ENCODE data around the gene KCNK4. TPM values are rescaled to one million over a fixed set of nuclear protein-coding genes. Genes with fewer than 3 reads are reported as not detected.
A peak's percentile ranks its signal among the peaks of the same experiment; 100 is the strongest.

Gene KCNK4
- total RNA-seq, 1 donor from 2014 or later: not detected

GRCh38 chr11:64334764-64335735 lies 43.9 kb downstream of the KCNK4 start:
- DNase-seq (ENCODE audit: low spot score): peak; percentile 51
- no peak overlapping the region for H3K27ac Mint-ChIP-seq
- peaks cover 10% of the 10 kb centered on the region for H3K4me1 Mint-ChIP-seq
- Histone ChIP-seq H3K79me2 (ENCODE audit: low read depth) (no peaks in the 10 kb centered on the region), H3F3A (ENCODE audit: low read depth) (no peaks in the 10 kb centered on the region), H3K4me1 (no peaks in the 10 kb centered on the region), H3K36me3 (no peaks in the 10 kb centered on the region), H3K27ac (no peak overlapping the region), H2AFZ (replicated peaks) (no peak overlapping the region), H3K9ac (no peak overlapping the region), H4K20me1 (ENCODE audit: low read depth) (no peaks in the 10 kb centered on the region), H3K4me2 (no peak overlapping the region), H3K9me3 (ENCODE audit: low read depth) (no peaks in the 10 kb centered on the region), H3K27me3 (peaks cover 11% of the 10 kb centered on the region), H3K4me3 (no peak overlapping the region)
- H3K27me3 Mint-ChIP-seq (ENCODE audit: insufficient read depth, low read depth): peaks cover 21% of the 10 kb centered on the region
- H3K36me3 Mint-ChIP-seq: no peaks in the 10 kb centered on the region
- no peaks in the 10 kb centered on the region for H3K9me3 Mint-ChIP-seq
- TF ChIP-seq EZH2 (IDR thresholded peaks at IDR 0.05): no peak
- no peak for TF ChIP-seq EZH2phosphoT487 (IDR thresholded peaks at IDR 0.05)
- TF ChIP-seq CTCF (IDR thresholded peaks at IDR 0.05): no peak
- H3K4me3 Mint-ChIP-seq: no peak overlapping the region

- peaks cover 17% of the 10 kb centered on the region for H3F3A ChIP-seq (ENCODE audit: low read depth)
- no peak overlapping the region for H3K4me2 ChIP-seq
- H3K27ac Mint-ChIP-seq: peak overlapping the region; percentile 10
- no peaks in the 10 kb centered on the region for H3K36me3 ChIP-seq
- H3K79me2 ChIP-seq (ENCODE audit: low read depth): no peaks in the 10 kb centered on the region
- H3K27ac ChIP-seq: no peak overlapping the region
- peaks cover 17% of the 10 kb centered on the region for H3K4me1 Mint-ChIP-seq
- no peaks in the 10 kb centered on the region for H3K36me3 Mint-ChIP-seq
- no peaks in the 10 kb centered on the region for H4K20me1 ChIP-seq (ENCODE audit: low read depth)
- no peak for DNase-seq (ENCODE audit: low spot score)
- H3K9me3 ChIP-seq (ENCODE audit: low read depth): no peaks in the 10 kb centered on the region
- H3K27me3 ChIP-seq: peaks cover 31% of the 10 kb centered on the region
- peak overlapping the region; percentile 41 for H3K4me3 Mint-ChIP-seq
- no peak overlapping the region for H3K4me3 ChIP-seq
- TF ChIP-seq EZH2phosphoT487 (IDR thresholded peaks at IDR 0.05) (no peak), EZH2 (IDR thresholded peaks at IDR 0.05) (no peak), CTCF (IDR thresholded peaks at IDR 0.05) (no peak)
- H3K4me1 ChIP-seq: peaks cover 12% of the 10 kb centered on the region
- H2AFZ ChIP-seq (replicated peaks): no peak overlapping the region
- peaks cover 30% of the 10 kb centered on the region for H3K27me3 Mint-ChIP-seq (ENCODE audit: insufficient read depth, low read depth)
- H3K9me3 Mint-ChIP-seq: no peaks in the 10 kb centered on the region
- no peak overlapping the region for H3K9ac ChIP-seq
Observed at GRCh38 chr11:64337538-64338249, 46.6 kb downstream of the KCNK4 start.

- Histone ChIP-seq H3K4me1 (peaks cover 17% of the 10 kb centered on the region), H2AFZ (replicated peaks) (no peak overlapping the region), H4K20me1 (ENCODE audit: low read depth) (no peaks in the 10 kb centered on the region), H3K36me3 (no peaks in the 10 kb centered on the region), H3K9ac (no peak overlapping the region), H3K27ac (no peak overlapping the region), H3K4me2 (no peak overlapping the region), H3K9me3 (ENCODE audit: low read depth) (no peaks in the 10 kb centered on the region), H3K79me2 (ENCODE audit: low read depth) (no peaks in the 10 kb centered on the region), H3K27me3 (peaks cover 31% of the 10 kb centered on the region), H3F3A (ENCODE audit: low read depth) (peaks cover 17% of the 10 kb centered on the region), H3K4me3 (no peak overlapping the region)
- H3K4me3 Mint-ChIP-seq: no peak overlapping the region
- no peak overlapping the region for H3K27ac Mint-ChIP-seq
- no peak for DNase-seq (ENCODE audit: low spot score)
- TF ChIP-seq CTCF (IDR thresholded peaks at IDR 0.05): no peak
- TF ChIP-seq EZH2phosphoT487 (IDR thresholded peaks at IDR 0.05): no peak
- TF ChIP-seq EZH2 (IDR thresholded peaks at IDR 0.05): no peak
- H3K4me1 Mint-ChIP-seq: peaks cover 17% of the 10 kb centered on the region
- peaks cover 28% of the 10 kb centered on the region for H3K27me3 Mint-ChIP-seq (ENCODE audit: insufficient read depth, low read depth)
- no peaks in the 10 kb centered on the region for H3K36me3 Mint-ChIP-seq
- H3K9me3 Mint-ChIP-seq: no peaks in the 10 kb centered on the region
Observed at GRCh38 chr11:64338716-64339115, 47.6 kb downstream of the KCNK4 start.

Data from neural progenitor cell (in vitro differentiated cells).